Stomach (tissue), 9 donors: Measurements from ENCODE around the gene HIP1. TPM values are rescaled to one million over a fixed set of nuclear protein-coding genes. Genes with fewer than 3 reads are reported as not detected.
A peak's percentile ranks its signal among the peaks of the same experiment; 100 is the strongest.

Experiments used
- DNase-seq, 2 donors: peaks; one replicate each; pipeline versions ENCODE4 v3.0.0 to v3.0.0-alpha.2; 2013 to 2019
- H3K27ac ChIP-seq, 5 donors: fragments of 200-600 bp in 4 of 5; sonication (generic) in 4 of 5; one replicate each; pipeline ENCODE4 v1.5.1; 2013 to 2019; ENCODE audit warnings: mild to moderate bottlenecking in 1 of 5, moderate library complexity in 1 of 5
- H3K27me3 ChIP-seq, 3 donors: fragments of 200-600 bp; sonication (generic); one replicate each; pipeline ENCODE4 v1.5.1; 2017 to 2019; ENCODE audit warnings: mixed run types in 1 of 3
- H3K36me3 ChIP-seq, 4 donors: fragments of 200-600 bp; sonication (generic); 1 replicate in 3 of 4; 2 replicates in 1 of 4; pipeline ENCODE4 v1.5.1; 2016 to 2019
- H3K4me1 ChIP-seq, 4 donors: fragments of 200-600 bp; sonication (generic); one replicate each; pipeline ENCODE4 v1.5.1; 2016 to 2019
- H3K4me3 ChIP-seq, 4 donors: fragments of 200-600 bp; sonication (generic) in 3 of 4; one replicate each; pipeline ENCODE4 v1.5.1; 2016 to 2019; ENCODE audit warnings: mild to moderate bottlenecking in 1 of 4
- H3K9me3 ChIP-seq, 4 donors: fragments of 200-600 bp; sonication (generic); one replicate each; pipeline ENCODE4 v1.5.1; 2016 to 2019
- EP300 ChIP-seq: sonication (generic); formaldehyde crosslinking; IDR thresholded peaks from one replicate; pipeline ENCODE4 v1.6.1; 2017; ENCODE audit warnings: antibody characterized with exemption
- POLR2A ChIP-seq, 4 donors: fragments of 450-650 bp; IDR thresholded peaks; one replicate each; pipeline ENCODE4 v1.6.1; 2016; ENCODE audit warnings: antibody characterized with exemption in 4 of 4, control low read depth in 2 of 4, mild to moderate bottlenecking in 1 of 4, moderate library complexity in 1 of 4
- POLR2AphosphoS5 ChIP-seq, 3 donors: sonication (generic); formaldehyde crosslinking; IDR thresholded peaks; one replicate each; pipeline ENCODE4 v1.6.1; 2016; ENCODE audit warnings: antibody characterized with exemption in 3 of 3
- WGBS, 5 donors: extraction: QIAGEN DNeasy Blood & Tissue Kit in 3 of 5; methylation state at CpG; one replicate each; pipeline versions ENCODE4 v1.1.5 to v1.1.7; 2013 to 2018; 5-methylcytosine and 5-hydroxymethylcytosine counted together
- intact Hi-C: fragments of 100-400 bp; cut with DNase I; formaldehyde crosslinking; loops from one replicate; pipeline ENCODE4 v1.15.1; 2023; ENCODE audit warnings: low total_unique reads
- polyA plus RNA-seq, 3 donors: library from polyadenylated mRNA; stranded (reverse); fragments of 200-250 nt; gene quantifications; one replicate each; pipeline ENCODE4 v1.2.3, GENCODE V29; 2013
- total RNA-seq, 5 donors: library from RNA; depleted of rRNA; stranded (reverse); fragments of >200 nt; gene quantifications; one replicate each; pipeline versions ENCODE4 v1.1.0 to v1.2.3, GENCODE V29; 2014 to 2016
- TF ChIP-seq, protein P1 (sequence below), 7 experiments: fragments of 450-650 bp in 4 of 7; fragments of 200-600 bp in 3 of 7; sonication (generic) in 3 of 7; IDR thresholded peaks; one replicate each; pipeline ENCODE4 v1.5.1; 2016 to 2019; ENCODE audit warnings: antibody characterized with exemption in 7 of 7, control low read depth in 2 of 7, mild to moderate bottlenecking in 1 of 7
- donor health status: healthy with polysubstance abuse.
- donor health status: Bipolar disorder and iron deficiency.
- donor health status: healthy.

Gene HIP1
- total and polyA plus RNA-seq, 8 donors: 2.8 to 15.8 (median 6.8) TPM

DNA sequence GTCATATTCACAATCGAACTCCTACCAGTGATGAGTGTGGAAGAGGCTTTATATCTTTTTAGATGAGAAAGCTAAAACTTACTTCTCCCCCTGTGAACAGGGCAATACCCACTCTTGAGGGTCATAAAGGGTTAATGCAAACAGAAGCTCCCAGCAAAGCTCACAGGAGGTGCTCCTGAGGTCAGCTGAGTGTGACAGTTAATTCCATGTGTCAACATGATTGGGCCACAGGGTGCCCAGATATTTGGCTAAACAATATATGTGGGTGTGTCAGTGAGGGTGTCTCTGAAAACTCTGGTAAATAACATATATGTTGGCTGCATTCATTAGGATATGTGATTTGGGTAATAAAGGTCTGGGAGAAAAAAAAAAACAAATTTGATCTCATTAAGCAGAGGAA, 86.0 kb downstream of the HIP1 start:
- no peak for DNase-seq
- Histone ChIP-seq H3K9me3 (no peaks in the 10 kb centered on the region), H3K27me3 (no peaks in the 10 kb centered on the region), H3K36me3 (no peaks in the 10 kb centered on the region), H3K4me1 (peaks cover 7 to 21% (median 16%) of the 10 kb centered on the region in 4 donors), H3K4me3 (no peak overlapping the region), H3K27ac (no peak overlapping the region)
- WGBS, 5 donors: 90 to 96% (median 93%) methylated on average over 1 of the region's 1 CpG
- TF ChIP-seq, protein P1, sequence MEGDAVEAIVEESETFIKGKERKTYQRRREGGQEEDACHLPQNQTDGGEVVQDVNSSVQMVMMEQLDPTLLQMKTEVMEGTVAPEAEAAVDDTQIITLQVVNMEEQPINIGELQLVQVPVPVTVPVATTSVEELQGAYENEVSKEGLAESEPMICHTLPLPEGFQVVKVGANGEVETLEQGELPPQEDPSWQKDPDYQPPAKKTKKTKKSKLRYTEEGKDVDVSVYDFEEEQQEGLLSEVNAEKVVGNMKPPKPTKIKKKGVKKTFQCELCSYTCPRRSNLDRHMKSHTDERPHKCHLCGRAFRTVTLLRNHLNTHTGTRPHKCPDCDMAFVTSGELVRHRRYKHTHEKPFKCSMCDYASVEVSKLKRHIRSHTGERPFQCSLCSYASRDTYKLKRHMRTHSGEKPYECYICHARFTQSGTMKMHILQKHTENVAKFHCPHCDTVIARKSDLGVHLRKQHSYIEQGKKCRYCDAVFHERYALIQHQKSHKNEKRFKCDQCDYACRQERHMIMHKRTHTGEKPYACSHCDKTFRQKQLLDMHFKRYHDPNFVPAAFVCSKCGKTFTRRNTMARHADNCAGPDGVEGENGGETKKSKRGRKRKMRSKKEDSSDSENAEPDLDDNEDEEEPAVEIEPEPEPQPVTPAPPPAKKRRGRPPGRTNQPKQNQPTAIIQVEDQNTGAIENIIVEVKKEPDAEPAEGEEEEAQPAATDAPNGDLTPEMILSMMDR (IDR thresholded peaks at IDR 0.05): no peak
- TF ChIP-seq POLR2AphosphoS5 (IDR thresholded peaks at IDR 0.05): no peak
- no peak for TF ChIP-seq EP300
- TF ChIP-seq POLR2A (IDR thresholded peaks at IDR 0.05): no peak
- intact Hi-C loops: no loop called here

DNA sequence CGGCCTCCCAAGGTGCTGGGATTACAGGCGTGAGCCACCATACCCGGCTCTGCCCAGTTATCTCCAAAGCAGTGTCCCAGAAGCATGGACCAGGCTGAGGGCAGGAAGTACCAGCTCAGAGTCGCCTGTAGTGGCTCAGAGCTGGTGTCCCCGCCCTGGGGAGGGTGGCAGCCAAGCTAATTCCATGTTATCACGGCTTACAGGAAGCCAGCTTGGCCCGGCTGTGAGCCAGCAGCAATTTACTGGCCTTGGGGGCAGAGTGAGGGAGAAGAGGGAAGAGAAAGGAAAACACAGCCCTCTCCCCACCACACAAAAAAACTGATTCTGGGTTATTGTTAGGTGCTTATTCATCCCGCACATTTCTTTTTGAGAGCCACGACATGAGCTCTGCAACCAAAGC, 88.1 kb downstream of the HIP1 start:
- TF ChIP-seq POLR2A (IDR thresholded peaks at IDR 0.05) (no peak), POLR2AphosphoS5 (IDR thresholded peaks at IDR 0.05) (peak in 1 of 3 donors; percentile 22)
- Histone ChIP-seq H3K4me1 (peaks cover 7 to 21% (median 16%) of the 10 kb centered on the region in 4 donors), H3K27me3 (no peaks in the 10 kb centered on the region), H3K27ac (peak overlapping the region in 4 of 5 donors; percentile 14 to 55 (median 52)), H3K36me3 (no peaks in the 10 kb centered on the region), H3K4me3 (no peak overlapping the region), H3K9me3 (no peaks in the 10 kb centered on the region)
- intact Hi-C loops: no loop called here
- DNase-seq: peak; percentile 51 to 66
- 33 to 50% (median 40%) methylated on average over 9 of the region's 9 CpGs for WGBS, 5 donors

DNA sequence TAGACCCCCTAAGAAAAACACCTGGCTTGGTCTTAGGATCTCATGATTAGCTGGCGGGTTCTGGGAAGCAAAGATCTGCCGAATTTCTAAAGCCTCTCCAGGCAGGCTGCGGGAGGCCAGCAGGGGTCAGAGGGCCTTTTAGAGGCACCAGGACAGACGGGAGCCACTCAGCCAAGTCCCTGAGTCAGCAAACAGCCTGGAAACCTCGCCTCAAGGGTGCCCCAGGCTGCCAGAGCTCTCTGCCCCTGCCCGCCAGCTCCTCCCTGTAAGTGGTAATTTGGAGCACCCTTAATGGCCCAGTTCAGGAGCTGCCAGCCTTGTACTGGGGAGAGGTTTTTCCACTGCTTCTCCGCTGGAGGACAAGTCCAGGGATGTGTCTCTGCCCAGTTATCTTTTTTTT, 88.7 kb downstream of the HIP1 start:
- Histone ChIP-seq H3K27ac (peak overlapping the region in 4 of 5 donors; percentile 14 to 55 (median 52)), H3K9me3 (no peaks in the 10 kb centered on the region), H3K4me3 (no peak overlapping the region), H3K4me1 (peaks cover 7 to 21% (median 16%) of the 10 kb centered on the region in 4 donors), H3K27me3 (no peaks in the 10 kb centered on the region), H3K36me3 (no peaks in the 10 kb centered on the region)
- TF ChIP-seq POLR2AphosphoS5 (IDR thresholded peaks at IDR 0.05): no peak
- TF ChIP-seq POLR2A (IDR thresholded peaks at IDR 0.05): no peak
- no peak for TF ChIP-seq EP300
- TF ChIP-seq, protein P1 (IDR thresholded peaks at IDR 0.05): no peak
- peak in 1 of 2 donors; percentile 31 for DNase-seq
- WGBS, 5 donors: 48 to 87% (median 54%) methylated on average over 2 to 7 of the region's 7 CpGs
- intact Hi-C loops: no loop called here

DNA sequence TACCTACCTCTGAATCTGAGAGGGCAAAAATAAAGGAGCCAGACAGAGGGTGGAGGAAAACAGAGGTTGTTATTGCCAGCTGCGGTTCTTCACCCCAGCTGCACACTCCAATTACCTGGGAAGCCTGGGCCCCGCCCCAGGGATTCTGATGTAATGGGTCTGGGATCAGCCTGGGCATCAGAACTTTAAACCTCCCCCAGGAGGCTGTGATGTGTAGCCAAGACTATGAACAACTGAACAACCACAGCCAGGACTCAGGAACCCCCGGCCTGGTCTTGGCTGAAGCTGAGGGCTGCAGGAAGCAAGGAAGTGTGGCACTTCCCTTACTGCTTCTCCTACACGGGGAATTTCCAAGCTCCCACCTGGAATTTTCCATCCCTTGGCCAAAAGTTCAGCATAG, 89.3 kb downstream of the HIP1 start:
- Histone ChIP-seq H3K27ac (peak overlapping the region in 3 of 5 donors; percentile 52 to 55 (median 53)), H3K27me3 (no peaks in the 10 kb centered on the region), H3K4me3 (no peak overlapping the region), H3K4me1 (peaks cover 7 to 21% (median 16%) of the 10 kb centered on the region in 4 donors), H3K9me3 (no peaks in the 10 kb centered on the region), H3K36me3 (no peaks in the 10 kb centered on the region)
- TF ChIP-seq EP300: no peak
- no peak for TF ChIP-seq POLR2AphosphoS5 (IDR thresholded peaks at IDR 0.05)
- no peak for TF ChIP-seq POLR2A (IDR thresholded peaks at IDR 0.05)
- TF ChIP-seq, protein P1 (IDR thresholded peaks at IDR 0.05): no peak
- WGBS, 5 donors: 35 to 53% (median 48%) methylated on average over 4 of the region's 4 CpGs
- peak in 1 of 2 donors; percentile 41 for DNase-seq
- intact Hi-C loops: no loop called here

DNA sequence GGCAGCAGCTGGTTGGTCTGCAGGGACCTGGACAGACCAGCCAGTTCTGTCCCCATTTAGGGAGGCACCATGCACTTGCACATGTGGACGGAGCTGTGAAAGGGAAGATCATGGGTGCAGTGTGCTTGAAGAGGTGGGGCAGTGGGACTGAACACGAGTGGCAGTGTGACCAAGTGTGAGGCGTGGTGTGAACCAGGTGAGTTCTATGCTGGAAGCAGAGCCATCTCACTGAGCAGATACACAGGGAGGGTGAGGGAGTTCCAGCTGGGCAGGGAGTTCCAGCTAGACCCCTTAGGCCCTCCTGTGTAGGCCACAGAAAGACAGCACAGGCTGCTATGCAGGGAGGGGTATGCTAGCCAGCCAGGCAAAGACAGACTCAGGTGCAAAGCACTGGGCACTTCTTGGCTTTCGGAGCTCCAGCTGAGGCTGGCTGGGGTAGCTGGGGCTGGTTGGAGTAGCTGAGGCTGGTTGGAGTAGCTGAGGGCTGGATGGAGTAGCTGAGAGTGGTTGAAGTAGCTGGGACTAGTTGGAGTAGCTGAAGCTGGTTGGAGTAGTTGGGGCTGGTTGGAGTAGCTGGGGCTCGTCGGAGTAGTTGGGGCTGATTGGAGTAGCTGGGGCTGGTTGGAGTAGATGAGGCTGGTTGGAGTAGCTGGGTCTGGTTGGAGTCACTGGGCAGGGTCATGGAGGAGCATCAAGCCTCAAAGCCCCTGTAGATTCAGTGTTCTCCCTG, 90.9 kb downstream of the HIP1 start:
- intact Hi-C loops: no loop called here
- DNase-seq: no peak
- WGBS, 5 donors: 95 to 98% (median 97%) methylated on average over 6 of the region's 6 CpGs
- Histone ChIP-seq H3K36me3 (no peaks in the 10 kb centered on the region), H3K4me3 (no peak overlapping the region), H3K27ac (no peak overlapping the region), H3K27me3 (no peaks in the 10 kb centered on the region), H3K4me1 (peaks cover 7 to 21% (median 16%) of the 10 kb centered on the region in 4 donors), H3K9me3 (peaks cover 0 to 8% (median 3%) of the 10 kb centered on the region in 4 donors)
- TF ChIP-seq POLR2A (IDR thresholded peaks at IDR 0.05) (no peak), POLR2AphosphoS5 (IDR thresholded peaks at IDR 0.05) (no peak), EP300 (no peak)
- TF ChIP-seq, protein P1 (IDR thresholded peaks at IDR 0.05): no peak
